PC-9 (cell line): ENCODE measurements around the gene HPCA. TPM values are rescaled to one million over a fixed set of nuclear protein-coding genes. Genes with fewer than 3 reads are reported as not detected.

Experiments used
- BruUV-seq: library from RNA; stranded (reverse); fragments of 400-500 nt; replicated peaks from 2 replicates; lab custom pipeline; 2021; lab: Mats Ljungman, UMichigan
- CTCF ChIA-PET: fragments of 300-600 bp; sonication (Branson Sonifier 250); formaldehyde crosslinking; loops from one replicate; lab custom pipeline; 2022; ENCODE audit warnings: antibody characterized with exemption; lab: Charles Lee
- POLR2A ChIA-PET: fragments of 300-600 bp; sonication (Branson Sonifier 250); formaldehyde crosslinking; loops from one replicate; lab custom pipeline; 2022; ENCODE audit warnings: antibody characterized with exemption; ENCODE audit not compliant: unreplicated experiment; lab: Charles Lee
- DNase-seq, 2 experiments: peaks; one replicate each; pipeline versions ENCODE4 v3.0.0 to v3.0.0-alpha.2; 2015 to 2022; ENCODE audit warnings: mixed read lengths in 1 of 2
- H2AFZ ChIP-seq: fragments of 200-600 bp; sonication (generic); 2 replicates; pipeline ENCODE4 v1.8.1; 2017; ENCODE audit warnings: antibody characterized with exemption
- H3F3A ChIP-seq: fragments of 200-600 bp; sonication (generic); 2 replicates; pipeline ENCODE4 v1.8.1; 2017; ENCODE audit warnings: antibody characterized with exemption, mild to moderate bottlenecking, low read depth; ENCODE audit not compliant: insufficient read depth
- H3K27ac ChIP-seq: fragments of 200-600 bp; sonication (generic); 2 replicates; pipeline ENCODE4 v1.6.1; 2016; ENCODE audit warnings: mixed run types
- H3K27me3 ChIP-seq: fragments of 200-600 bp; sonication (generic); 2 replicates; pipeline ENCODE4 v1.6.1; 2016; ENCODE audit warnings: low read depth, mixed run types; ENCODE audit not compliant: insufficient read depth
- H3K36me3 ChIP-seq: fragments of 200-600 bp; sonication (generic); 2 replicates; pipeline ENCODE4 v1.6.1; 2016; ENCODE audit warnings: low read depth, mixed run types
- H3K4me1 ChIP-seq: fragments of 200-600 bp; sonication (generic); replicated peaks from 2 replicates; pipeline ENCODE4 v1.6.1; 2016; ENCODE audit warnings: mixed run types; ENCODE audit not compliant: insufficient read depth
- H3K4me2 ChIP-seq: fragments of 200-600 bp; sonication (generic); 2 replicates; pipeline ENCODE4 v1.6.1; 2017; ENCODE audit warnings: mixed run types
- H3K4me3 ChIP-seq: fragments of 200-600 bp; sonication (generic); 2 replicates; pipeline ENCODE4 v1.6.1; 2016; ENCODE audit warnings: mixed run types
- H3K79me2 ChIP-seq: fragments of 200-600 bp; sonication (generic); 2 replicates; pipeline ENCODE4 v1.6.1; 2017; ENCODE audit warnings: low read depth, mixed run types
- H3K9me2 ChIP-seq: fragments of 200-600 bp; sonication (generic); 2 replicates; pipeline ENCODE4 v1.8.1; 2017; ENCODE audit warnings: mild to moderate bottlenecking; ENCODE audit not compliant: insufficient read depth
- H3K9me3 ChIP-seq: fragments of 200-600 bp; sonication (generic); 2 replicates; pipeline ENCODE4 v1.8.1; 2016; ENCODE audit warnings: low read depth; ENCODE audit not compliant: insufficient read depth
- H4K20me1 ChIP-seq: fragments of 200-600 bp; sonication (generic); 2 replicates; pipeline ENCODE4 v1.8.1; 2017; ENCODE audit not compliant: insufficient read depth
- EZH2 ChIP-seq: fragments of 200-600 bp; sonication (generic); IDR thresholded peaks from 2 replicates; pipeline ENCODE4 v1.8.0; 2017; ENCODE audit warnings: antibody characterized with exemption, low read depth
- intact Hi-C: fragments of 100-400 bp; cut with micrococcal nuclease; formaldehyde crosslinking; loops from one replicate; pipeline ENCODE4 v1.10.0; 2022; ENCODE audit not compliant: unreplicated experiment
- total RNA-seq: library from RNA; stranded (reverse); gene quantifications from 2 replicates; pipeline ENCODE4 v1.2.3, GENCODE V29; 2021
- TF ChIP-seq, protein P1 (sequence below): fragments of 200-600 bp; sonication (generic); conservative IDR thresholded peaks from 2 replicates; pipeline ENCODE4 v1.6.1; 2017; ENCODE audit warnings: mixed run types, antibody characterized with exemption, mild to moderate bottlenecking, moderate library complexity

HPCA gene
- total RNA-seq, 1 experiment from 2014 or later = not detected

DNA sequence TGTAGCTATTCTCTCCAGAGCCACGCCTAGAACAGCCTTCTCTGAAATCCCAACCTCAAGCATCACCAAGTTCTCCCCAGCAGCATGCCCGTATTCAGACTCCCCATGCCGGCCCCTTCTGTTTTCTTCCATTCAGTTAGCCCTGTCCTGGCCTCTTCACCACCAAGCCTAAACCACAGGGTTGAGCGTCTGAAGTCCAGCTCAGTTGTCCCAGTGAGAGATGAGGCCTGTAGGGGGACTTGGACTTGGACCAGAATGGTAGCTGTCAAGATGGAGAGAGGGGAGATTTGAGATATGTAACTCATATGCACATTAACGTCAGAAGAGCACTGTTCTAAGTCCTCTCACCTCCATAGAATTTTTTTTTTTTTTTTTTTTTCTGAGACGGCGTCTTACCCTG lies 20.4 kb downstream of the HPCA start:
- Histone ChIP-seq H3K9me3 (no peaks in the 10 kb centered on the region), H3K27me3 (no peaks in the 10 kb centered on the region), H2AFZ (no peak overlapping the region), H3K27ac (no peak overlapping the region), H3K9me2 (no peaks in the 10 kb centered on the region), H3F3A (peaks cover 14% of the 10 kb centered on the region; the same call in 1 of the 2 replicates), H3K4me2 (no peak overlapping the region), H3K79me2 (no peaks in the 10 kb centered on the region), H4K20me1 (no peaks in the 10 kb centered on the region), H3K4me1 (no peaks in the 10 kb centered on the region), H3K36me3 (no peaks in the 10 kb centered on the region), H3K4me3 (no peak overlapping the region)
- ChIA-PET CTCF (no interaction called here), POLR2A (no interaction called here)
- TF ChIP-seq, protein P1, sequence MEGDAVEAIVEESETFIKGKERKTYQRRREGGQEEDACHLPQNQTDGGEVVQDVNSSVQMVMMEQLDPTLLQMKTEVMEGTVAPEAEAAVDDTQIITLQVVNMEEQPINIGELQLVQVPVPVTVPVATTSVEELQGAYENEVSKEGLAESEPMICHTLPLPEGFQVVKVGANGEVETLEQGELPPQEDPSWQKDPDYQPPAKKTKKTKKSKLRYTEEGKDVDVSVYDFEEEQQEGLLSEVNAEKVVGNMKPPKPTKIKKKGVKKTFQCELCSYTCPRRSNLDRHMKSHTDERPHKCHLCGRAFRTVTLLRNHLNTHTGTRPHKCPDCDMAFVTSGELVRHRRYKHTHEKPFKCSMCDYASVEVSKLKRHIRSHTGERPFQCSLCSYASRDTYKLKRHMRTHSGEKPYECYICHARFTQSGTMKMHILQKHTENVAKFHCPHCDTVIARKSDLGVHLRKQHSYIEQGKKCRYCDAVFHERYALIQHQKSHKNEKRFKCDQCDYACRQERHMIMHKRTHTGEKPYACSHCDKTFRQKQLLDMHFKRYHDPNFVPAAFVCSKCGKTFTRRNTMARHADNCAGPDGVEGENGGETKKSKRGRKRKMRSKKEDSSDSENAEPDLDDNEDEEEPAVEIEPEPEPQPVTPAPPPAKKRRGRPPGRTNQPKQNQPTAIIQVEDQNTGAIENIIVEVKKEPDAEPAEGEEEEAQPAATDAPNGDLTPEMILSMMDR = no peak
- TF ChIP-seq EZH2 = no peak
- intact Hi-C loops = no loop called here
- no peak for DNase-seq
- BruUV-seq = no TSS peak

DNA sequence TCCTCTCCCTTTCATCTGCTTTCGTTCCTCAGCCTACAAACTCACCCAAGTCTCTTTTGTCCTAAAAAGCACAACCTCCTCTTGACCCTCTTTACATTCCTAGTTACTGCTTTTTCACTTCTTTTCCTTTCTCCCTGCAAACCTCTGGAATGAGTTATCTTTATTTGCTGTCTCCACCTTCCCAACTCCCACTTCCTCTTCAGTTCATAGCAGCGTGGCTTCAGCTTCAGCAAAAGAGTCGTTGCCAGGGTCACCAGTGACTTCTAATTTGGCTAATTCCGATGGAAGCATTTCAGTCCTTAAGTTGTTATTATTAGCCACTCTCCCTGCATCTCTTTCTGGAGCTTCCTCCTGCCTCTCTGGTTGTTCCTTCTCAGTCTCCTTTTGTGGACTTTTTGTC lies 21.1 kb downstream of the HPCA start:
- no peak overlapping the region for H3K4me3 ChIP-seq
- H3K27ac ChIP-seq = no peak overlapping the region
- H3K9me3 ChIP-seq = no peaks in the 10 kb centered on the region
- no peaks in the 10 kb centered on the region for H3K79me2 ChIP-seq
- ChIA-PET POLR2A (no interaction called here), CTCF (interaction anchor here (0.7 kb wide), 1 partner anchor 16 kb away, joined by 3 read pairs; no protein-coding TSS in a partner anchor)
- no peak overlapping the region for H2AFZ ChIP-seq
- intact Hi-C loops = no loop called here
- H3F3A ChIP-seq = peaks cover 14% of the 10 kb centered on the region; the same call in 1 of the 2 replicates
- no peaks in the 10 kb centered on the region for H3K36me3 ChIP-seq
- H3K9me2 ChIP-seq = no peaks in the 10 kb centered on the region
- H4K20me1 ChIP-seq = no peaks in the 10 kb centered on the region
- H3K4me2 ChIP-seq = no peak overlapping the region
- BruUV-seq = no TSS peak
- no peak for TF ChIP-seq EZH2
- TF ChIP-seq, protein P1 = no peak
- H3K27me3 ChIP-seq = no peaks in the 10 kb centered on the region
- H3K4me1 ChIP-seq = no peaks in the 10 kb centered on the region
- DNase-seq = no peak

DNA sequence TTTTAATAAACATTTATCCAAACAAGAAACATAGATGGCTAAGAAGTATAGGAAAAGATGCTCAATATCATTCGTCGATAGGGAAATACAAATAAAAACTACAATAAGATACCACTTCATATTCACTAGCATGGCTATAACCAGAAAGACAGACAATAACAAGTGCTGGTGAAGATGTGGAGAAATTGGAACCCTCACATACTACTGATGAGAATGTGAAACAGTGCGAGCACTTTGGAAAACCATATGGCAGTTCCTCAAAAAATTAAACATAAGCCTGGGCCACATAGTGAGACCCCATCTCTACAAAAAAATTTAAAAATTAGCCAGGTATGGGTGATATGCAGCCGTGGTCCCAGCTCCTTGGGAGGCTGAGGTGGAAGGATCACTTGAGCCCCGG lies 24.0 kb downstream of the HPCA start:
- intact Hi-C loops = no loop called here
- no peak overlapping the region for H3K27ac ChIP-seq
- H3K4me1 ChIP-seq = no peaks in the 10 kb centered on the region
- H3K4me3 ChIP-seq = no peak overlapping the region
- CTCF ChIA-PET = no interaction called here
- H3K9me2 ChIP-seq = no peaks in the 10 kb centered on the region
- POLR2A ChIA-PET = no interaction called here
- H3K4me2 ChIP-seq = no peak overlapping the region
- no peaks in the 10 kb centered on the region for H3K36me3 ChIP-seq
- no peak overlapping the region for H2AFZ ChIP-seq
- H3K9me3 ChIP-seq = no peaks in the 10 kb centered on the region
- no peaks in the 10 kb centered on the region for H3K79me2 ChIP-seq
- no peaks in the 10 kb centered on the region for H3K27me3 ChIP-seq
- no peak for DNase-seq
- no TSS peak for BruUV-seq
- no peaks in the 10 kb centered on the region for H4K20me1 ChIP-seq
- H3F3A ChIP-seq = 0 out of 2 replicates have a peak, but pooled peaks cover under 1% of the 10 kb centered on the region
- TF ChIP-seq, protein P1 = no peak
- TF ChIP-seq EZH2 = no peak
